PC-9 (cell line): ENCODE results near the gene AOPEP. TPM values are rescaled to one million over a fixed set of nuclear protein-coding genes. Genes with fewer than 3 reads are reported as not detected.

ENCODE experiments used
- BruUV-seq: library from RNA; stranded (reverse); fragments of 400-500 nt; replicated peaks from 2 replicates; lab custom pipeline; 2021; lab: Mats Ljungman, UMichigan
- CTCF ChIA-PET: fragments of 300-600 bp; sonication (Branson Sonifier 250); formaldehyde crosslinking; loops from one replicate; lab custom pipeline; 2022; ENCODE audit warnings: antibody characterized with exemption; lab: Charles Lee
- POLR2A ChIA-PET: fragments of 300-600 bp; sonication (Branson Sonifier 250); formaldehyde crosslinking; loops from one replicate; lab custom pipeline; 2022; ENCODE audit warnings: antibody characterized with exemption; ENCODE audit not compliant: unreplicated experiment; lab: Charles Lee
- DNase-seq, 2 experiments: peaks; one replicate each; pipeline versions ENCODE4 v3.0.0 to v3.0.0-alpha.2; 2015 to 2022; ENCODE audit warnings: mixed read lengths in 1 of 2
- H2AFZ ChIP-seq: fragments of 200-600 bp; sonication (generic); 2 replicates; pipeline ENCODE4 v1.8.1; 2017; ENCODE audit warnings: antibody characterized with exemption
- H3F3A ChIP-seq: fragments of 200-600 bp; sonication (generic); 2 replicates; pipeline ENCODE4 v1.8.1; 2017; ENCODE audit warnings: antibody characterized with exemption, mild to moderate bottlenecking, low read depth; ENCODE audit not compliant: insufficient read depth
- H3K27ac ChIP-seq: fragments of 200-600 bp; sonication (generic); 2 replicates; pipeline ENCODE4 v1.6.1; 2016; ENCODE audit warnings: mixed run types
- H3K27me3 ChIP-seq: fragments of 200-600 bp; sonication (generic); 2 replicates; pipeline ENCODE4 v1.6.1; 2016; ENCODE audit warnings: low read depth, mixed run types; ENCODE audit not compliant: insufficient read depth
- H3K36me3 ChIP-seq: fragments of 200-600 bp; sonication (generic); 2 replicates; pipeline ENCODE4 v1.6.1; 2016; ENCODE audit warnings: low read depth, mixed run types
- H3K4me1 ChIP-seq: fragments of 200-600 bp; sonication (generic); replicated peaks from 2 replicates; pipeline ENCODE4 v1.6.1; 2016; ENCODE audit warnings: mixed run types; ENCODE audit not compliant: insufficient read depth
- H3K4me2 ChIP-seq: fragments of 200-600 bp; sonication (generic); 2 replicates; pipeline ENCODE4 v1.6.1; 2017; ENCODE audit warnings: mixed run types
- H3K4me3 ChIP-seq: fragments of 200-600 bp; sonication (generic); 2 replicates; pipeline ENCODE4 v1.6.1; 2016; ENCODE audit warnings: mixed run types
- H3K79me2 ChIP-seq: fragments of 200-600 bp; sonication (generic); 2 replicates; pipeline ENCODE4 v1.6.1; 2017; ENCODE audit warnings: low read depth, mixed run types
- H3K9me2 ChIP-seq: fragments of 200-600 bp; sonication (generic); 2 replicates; pipeline ENCODE4 v1.8.1; 2017; ENCODE audit warnings: mild to moderate bottlenecking; ENCODE audit not compliant: insufficient read depth
- H3K9me3 ChIP-seq: fragments of 200-600 bp; sonication (generic); 2 replicates; pipeline ENCODE4 v1.8.1; 2016; ENCODE audit warnings: low read depth; ENCODE audit not compliant: insufficient read depth
- H4K20me1 ChIP-seq: fragments of 200-600 bp; sonication (generic); 2 replicates; pipeline ENCODE4 v1.8.1; 2017; ENCODE audit not compliant: insufficient read depth
- CTCF ChIP-seq: fragments of 200-600 bp; sonication (generic); conservative IDR thresholded peaks from 2 replicates; pipeline ENCODE4 v1.6.1; 2017; ENCODE audit warnings: mixed run types, antibody characterized with exemption, mild to moderate bottlenecking, moderate library complexity
- EZH2 ChIP-seq: fragments of 200-600 bp; sonication (generic); IDR thresholded peaks from 2 replicates; pipeline ENCODE4 v1.8.0; 2017; ENCODE audit warnings: antibody characterized with exemption, low read depth
- intact Hi-C: fragments of 100-400 bp; cut with micrococcal nuclease; formaldehyde crosslinking; loops from one replicate; pipeline ENCODE4 v1.10.0; 2022; ENCODE audit not compliant: unreplicated experiment
- total RNA-seq: library from RNA; stranded (reverse); gene quantifications from 2 replicates; pipeline ENCODE4 v1.2.3, GENCODE V29; 2021

Gene AOPEP
- total RNA-seq, 1 experiment from 2014 or later, result 90.0 TPM

GRCh38 chr9:95116002-95116807 lies 389.7 kb downstream of the AOPEP start:
- H3K4me3 ChIP-seq, result no peak overlapping the region
- ChIA-PET POLR2A (interaction anchor here (0.5 to 0.7 kb wide), 2 partner anchors 165 to 1325 kb away, joined by 3 read pairs; no protein-coding TSS in a partner anchor), CTCF (interaction anchor here (0.8 kb wide), 1 partner anchor 333 kb away, joined by 3 read pairs; no protein-coding TSS in a partner anchor)
- H3K9me3 ChIP-seq, result no peaks in the 10 kb centered on the region
- H3K9me2 ChIP-seq, result no peaks in the 10 kb centered on the region
- no peak overlapping the region for H3K4me2 ChIP-seq
- H2AFZ ChIP-seq, result no peak overlapping the region
- peaks cover 12% of the 10 kb centered on the region; the same call in 1 of the 2 replicates for H3K36me3 ChIP-seq
- H3K27me3 ChIP-seq, result no peaks in the 10 kb centered on the region
- H3K79me2 ChIP-seq, result no peaks in the 10 kb centered on the region
- H4K20me1 ChIP-seq, result no peaks in the 10 kb centered on the region; the same call in 1 of the 2 replicates
- DNase-seq, result no peak
- H3F3A ChIP-seq, result peaks cover 20% of the 10 kb centered on the region; the same call in 1 of the 2 replicates
- H3K27ac ChIP-seq, result no peak overlapping the region
- BruUV-seq, result no TSS peak
- no peaks in the 10 kb centered on the region for H3K4me1 ChIP-seq
- no peak for TF ChIP-seq EZH2
- no peak; the same call in 1 of the 2 replicates for TF ChIP-seq CTCF
- intact Hi-C loops, result no loop called here

GRCh38 chr9:95116808-95117204 lies 390.3 kb downstream of the AOPEP start:
- no peaks in the 10 kb centered on the region for H3K9me3 ChIP-seq
- TF ChIP-seq EZH2, result no peak
- no peak for TF ChIP-seq CTCF
- H3K79me2 ChIP-seq, result no peaks in the 10 kb centered on the region
- H2AFZ ChIP-seq, result no peak overlapping the region
- no peaks in the 10 kb centered on the region for H3K27me3 ChIP-seq
- H3K36me3 ChIP-seq, result peaks cover 9% of the 10 kb centered on the region; the same call in 1 of the 2 replicates
- no peaks in the 10 kb centered on the region; the same call in 1 of the 2 replicates for H4K20me1 ChIP-seq
- H3K4me2 ChIP-seq, result no peak overlapping the region
- H3K27ac ChIP-seq, result no peak overlapping the region
- intact Hi-C loops, result no loop called here
- no peak overlapping the region for H3K4me3 ChIP-seq
- CTCF ChIA-PET, result no interaction called here
- no peaks in the 10 kb centered on the region for H3K4me1 ChIP-seq
- H3F3A ChIP-seq, result peaks cover 25% of the 10 kb centered on the region; the same call in 1 of the 2 replicates
- POLR2A ChIA-PET, result interaction anchor here (0.7 kb wide), 1 partner anchor 1326 kb away, joined by 3 read pairs; no protein-coding TSS in a partner anchor
- BruUV-seq, result no TSS peak
- no peak for DNase-seq
- no peaks in the 10 kb centered on the region for H3K9me2 ChIP-seq

GRCh38 chr9:95118596-95118995 lies 392.1 kb downstream of the AOPEP start:
- intact Hi-C loops, result no loop called here
- no peaks in the 10 kb centered on the region for H3K27me3 ChIP-seq

More at GRCh38 chr9:95118596-95118995, 392.1 kb downstream of the AOPEP start:
- POLR2A ChIA-PET, result interaction anchor here (0.7 kb wide), 1 partner anchor 18 kb away, joined by 7 read pairs; no protein-coding TSS in a partner anchor
- H3K4me2 ChIP-seq, result no peak overlapping the region
- peaks cover 20% of the 10 kb centered on the region; the same call in 1 of the 2 replicates for H3F3A ChIP-seq
- no peaks in the 10 kb centered on the region for H3K9me3 ChIP-seq
- BruUV-seq, result no TSS peak
- H3K4me1 ChIP-seq, result no peaks in the 10 kb centered on the region
- H3K4me3 ChIP-seq, result no peak overlapping the region
- TF ChIP-seq EZH2, result no peak
- no peak overlapping the region for H3K27ac ChIP-seq
- DNase-seq, result no peak
- H2AFZ ChIP-seq, result no peak overlapping the region
- H3K79me2 ChIP-seq, result no peaks in the 10 kb centered on the region
- CTCF ChIA-PET, result no interaction called here
- H3K36me3 ChIP-seq, result no peaks in the 10 kb centered on the region
- H4K20me1 ChIP-seq, result no peaks in the 10 kb centered on the region; the same call in 1 of the 2 replicates
- no peaks in the 10 kb centered on the region for H3K9me2 ChIP-seq
